Loucy (cell line): ENCODE measurements around the gene SPINDOC.

ENCODE experiments used
- EZH2phosphoT487 ChIP-seq: fragments of 200-600 bp; IDR thresholded peaks from 2 replicates; pipeline ENCODE4 v1.6.1; 2018; ENCODE audit warnings: antibody characterized with exemption, mild to moderate bottlenecking, moderate library complexity, borderline replicate concordance
- TF ChIP-seq, protein P1 (sequence below): fragments of 200-600 bp; sonication (generic); conservative IDR thresholded peaks from 2 replicates; pipeline ENCODE4 v1.5.1; 2014; ENCODE audit warnings: mild to moderate bottlenecking, antibody characterized with exemption, low read length

DNA sequence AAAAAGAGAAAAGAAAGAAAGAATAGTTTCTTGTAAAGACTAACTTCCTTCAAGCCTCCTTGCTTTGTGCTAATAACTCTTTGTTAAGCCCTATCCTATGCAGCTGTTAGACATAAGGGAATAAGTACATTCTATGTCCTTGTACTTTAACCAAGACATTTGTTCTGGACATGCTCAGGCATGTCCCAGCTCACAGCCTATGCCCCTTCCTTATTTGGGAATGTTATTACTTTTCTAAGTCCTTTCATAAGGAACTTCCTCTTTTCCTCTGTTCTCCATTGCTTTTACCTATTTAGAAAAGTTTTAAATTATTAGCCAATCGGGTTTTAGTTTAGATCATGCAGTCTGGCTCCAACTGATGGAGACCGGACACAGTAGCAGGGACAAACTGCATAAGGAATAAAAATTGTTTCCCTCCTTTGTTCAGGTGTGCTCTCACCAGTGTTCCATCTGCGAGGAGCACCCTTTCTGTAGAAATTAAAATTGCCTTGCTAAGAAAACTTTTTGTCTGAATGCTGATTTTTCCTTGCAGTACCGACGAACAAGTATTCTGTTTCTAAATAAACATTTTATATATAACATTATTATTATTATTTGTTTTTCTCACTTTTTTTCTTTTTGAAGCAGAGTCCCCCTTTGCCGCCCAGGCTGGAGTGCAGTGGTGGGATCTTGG, 21.6 kb upstream of the SPINDOC start:
- TF ChIP-seq, protein P1, sequence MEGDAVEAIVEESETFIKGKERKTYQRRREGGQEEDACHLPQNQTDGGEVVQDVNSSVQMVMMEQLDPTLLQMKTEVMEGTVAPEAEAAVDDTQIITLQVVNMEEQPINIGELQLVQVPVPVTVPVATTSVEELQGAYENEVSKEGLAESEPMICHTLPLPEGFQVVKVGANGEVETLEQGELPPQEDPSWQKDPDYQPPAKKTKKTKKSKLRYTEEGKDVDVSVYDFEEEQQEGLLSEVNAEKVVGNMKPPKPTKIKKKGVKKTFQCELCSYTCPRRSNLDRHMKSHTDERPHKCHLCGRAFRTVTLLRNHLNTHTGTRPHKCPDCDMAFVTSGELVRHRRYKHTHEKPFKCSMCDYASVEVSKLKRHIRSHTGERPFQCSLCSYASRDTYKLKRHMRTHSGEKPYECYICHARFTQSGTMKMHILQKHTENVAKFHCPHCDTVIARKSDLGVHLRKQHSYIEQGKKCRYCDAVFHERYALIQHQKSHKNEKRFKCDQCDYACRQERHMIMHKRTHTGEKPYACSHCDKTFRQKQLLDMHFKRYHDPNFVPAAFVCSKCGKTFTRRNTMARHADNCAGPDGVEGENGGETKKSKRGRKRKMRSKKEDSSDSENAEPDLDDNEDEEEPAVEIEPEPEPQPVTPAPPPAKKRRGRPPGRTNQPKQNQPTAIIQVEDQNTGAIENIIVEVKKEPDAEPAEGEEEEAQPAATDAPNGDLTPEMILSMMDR, result no peak
- no peak for TF ChIP-seq EZH2phosphoT487
